GM23338 (cell line): ENCODE measurements around the gene RPS2. TPM values are rescaled to one million over a fixed set of nuclear protein-coding genes. Genes with fewer than 3 reads are reported as not detected.

Experiments
- ATAC-seq: fragments of 200-7000 bp; cut with Tn5 transposase; 3 replicates; pipeline ENCODE4 v1.9.1; 2020
- DNase-seq: peaks from one replicate; pipeline ENCODE4 v3.0.0-alpha.2; 2015; ENCODE audit warnings: low spot score
- H2AFZ ChIP-seq: fragments of 200-600 bp; sonication (generic); 2 replicates; pipeline ENCODE4 v1.8.0; 2016; ENCODE audit warnings: antibody characterized with exemption, mild to moderate bottlenecking, moderate library complexity
- H3F3A ChIP-seq: fragments of 200-600 bp; sonication (generic); replicated peaks from 2 replicates; pipeline ENCODE4 v1.8.0; 2017; ENCODE audit warnings: antibody characterized with exemption, mixed run types, low read depth
- H3K27ac ChIP-seq: fragments of 200-600 bp; sonication (generic); 2 replicates; pipeline ENCODE4 v1.6.1; 2016; ENCODE audit warnings: low read depth
- H3K27me3 ChIP-seq: fragments of 200-600 bp; sonication (generic); 2 replicates; pipeline ENCODE4 v1.8.0; 2016; ENCODE audit warnings: mild to moderate bottlenecking, mixed run types, moderate library complexity; ENCODE audit not compliant: insufficient read depth
- H3K36me3 ChIP-seq: fragments of 200-600 bp; sonication (generic); 2 replicates; pipeline ENCODE4 v1.8.0; 2016; ENCODE audit warnings: mild to moderate bottlenecking; ENCODE audit not compliant: insufficient read depth
- H3K4me1 ChIP-seq: fragments of 200-600 bp; sonication (generic); 2 replicates; pipeline ENCODE4 v1.8.0; 2016; ENCODE audit warnings: mild to moderate bottlenecking, moderate library complexity; ENCODE audit not compliant: insufficient read depth
- H3K4me2 ChIP-seq: fragments of 200-600 bp; sonication (generic); 2 replicates; pipeline ENCODE4 v1.7.1; 2017; ENCODE audit warnings: mixed run types
- H3K4me3 ChIP-seq: fragments of 200-600 bp; sonication (generic); 2 replicates; pipeline ENCODE4 v1.6.1; 2016; ENCODE audit warnings: mixed run types
- H3K79me2 ChIP-seq: fragments of 200-600 bp; sonication (generic); replicated peaks from 2 replicates; pipeline ENCODE4 v1.8.0; 2017; ENCODE audit warnings: mild to moderate bottlenecking; ENCODE audit not compliant: insufficient read depth
- H3K9me2 ChIP-seq: fragments of 200-600 bp; sonication (generic); 2 replicates; pipeline ENCODE4 v1.8.0; 2017; ENCODE audit not compliant: insufficient read depth
- H4K20me1 ChIP-seq: fragments of 200-600 bp; sonication (generic); replicated peaks from 2 replicates; pipeline ENCODE4 v1.8.0; 2017; ENCODE audit warnings: mild to moderate bottlenecking; ENCODE audit not compliant: insufficient read depth
- H3K27ac Mint-ChIP-seq: 2 replicates; pipeline ENCODE4 v1.8.0; 2020; ENCODE audit warnings: inconsistent platforms, mild to moderate bottlenecking, moderate library complexity, mixed read lengths
- H3K27me3 Mint-ChIP-seq: 3 replicates; pipeline ENCODE4 v1.8.0; 2022; ENCODE audit warnings: low read depth, mild to moderate bottlenecking, moderate library complexity, mixed read lengths, inconsistent platforms; ENCODE audit not compliant: insufficient read depth, poor library complexity
- H3K36me3 Mint-ChIP-seq: 3 replicates; pipeline ENCODE4 v1.8.0; 2021; ENCODE audit warnings: low read depth, mild to moderate bottlenecking, inconsistent platforms, moderate library complexity, mixed read lengths
- H3K4me1 Mint-ChIP-seq: 3 replicates; pipeline ENCODE4 v1.8.0; 2020; ENCODE audit warnings: mild to moderate bottlenecking, inconsistent platforms, mixed read lengths
- H3K4me3 Mint-ChIP-seq: 3 replicates; pipeline ENCODE4 v1.8.0; 2021; ENCODE audit warnings: moderate library complexity, mild to moderate bottlenecking, inconsistent platforms, mixed read lengths
- H3K9me3 Mint-ChIP-seq: 3 replicates; pipeline ENCODE4 v1.8.0; 2020; ENCODE audit warnings: moderate library complexity, mild to moderate bottlenecking, inconsistent platforms, mixed read lengths
- CREB1 ChIP-seq: fragments of 250-450 bp; sonication (Bioruptor Pico); IDR thresholded peaks from 2 replicates; pipeline ENCODE4 v1.5.0; 2020; ENCODE audit warnings: low read depth, mild to moderate bottlenecking, moderate library complexity
- EZH2 ChIP-seq: fragments of 200-600 bp; sonication (generic); IDR thresholded peaks from one replicate; pipeline ENCODE4 v1.8.0; 2017; ENCODE audit warnings: antibody characterized with exemption, mild to moderate bottlenecking, low read depth; ENCODE audit not compliant: unreplicated experiment
- EZH2phosphoT487 ChIP-seq: fragments of 200-600 bp; sonication (generic); IDR thresholded peaks from one replicate; pipeline ENCODE4 v1.8.1; 2018; ENCODE audit warnings: antibody characterized with exemption; ENCODE audit not compliant: unreplicated experiment
- JUNB ChIP-seq: IDR thresholded peaks from one replicate; pipeline ENCODE4 v1.6.1; 2016; ENCODE audit warnings: antibody characterized with exemption; ENCODE audit not compliant: unreplicated experiment
- NANOG ChIP-seq: IDR thresholded peaks from 2 replicates; pipeline ENCODE4 v1.6.1; 2016; ENCODE audit warnings: antibody characterized with exemption, borderline replicate concordance
- POLR2AphosphoS5 ChIP-seq: IDR thresholded peaks from 2 replicates; pipeline ENCODE4 v1.6.1; 2016; ENCODE audit warnings: antibody characterized with exemption, low read depth
- STAT1 ChIP-seq: IDR thresholded peaks from one replicate; pipeline ENCODE4 v1.6.1; 2016; ENCODE audit warnings: antibody characterized with exemption; ENCODE audit not compliant: unreplicated experiment
- ZNF114 ChIP-seq: fragments of 250-450 bp; sonication (Bioruptor Pico); IDR thresholded peaks from 2 replicates; pipeline ENCODE4 v1.5.0; 2020; ENCODE audit warnings: mild to moderate bottlenecking, moderate library complexity
- ZNF331 ChIP-seq: fragments of 250-450 bp; sonication (Bioruptor Pico); IDR thresholded peaks from 2 replicates; pipeline ENCODE4 v1.5.0; 2020; ENCODE audit warnings: low read depth, mild to moderate bottlenecking, moderate library complexity
- polyA plus RNA-seq: library from polyadenylated mRNA; unstranded; fragments of >200 nt; fragmentation: Nextera tagmentation; extraction: Ambion mirVana; gene quantifications from 2 replicates; pipeline ENCODE4 v1.2.1, GENCODE V29; 2016
- total RNA-seq: library from RNA; depleted of rRNA; stranded (reverse); fragments of >200 nt; shearing (Covaris generic); gene quantifications from 2 replicates; pipeline ENCODE4 v1.2.3, GENCODE V29; 2014
- TF ChIP-seq, protein P1 (sequence below): fragments of 250-450 bp; sonication (Bioruptor Pico); IDR thresholded peaks from 2 replicates; pipeline ENCODE4 v1.5.0; 2020; ENCODE audit warnings: mild to moderate bottlenecking, moderate library complexity
- TF ChIP-seq, protein P2 (sequence below): IDR thresholded peaks from one replicate; pipeline ENCODE4 v1.6.1; 2018; ENCODE audit warnings: antibody characterized with exemption; ENCODE audit not compliant: unreplicated experiment
- TF ChIP-seq, protein P3 (sequence below), 2 experiments: fragments of 200-600 bp in 1 of 2; sonication (generic) in 1 of 2; conservative IDR thresholded peaks; 2 replicates each; pipeline versions ENCODE4 v1.5.1 to v1.6.1; 2016 to 2017; ENCODE audit warnings: antibody characterized with exemption in 2 of 2, low read depth in 2 of 2, mild to moderate bottlenecking in 2 of 2, moderate library complexity in 1 of 2
- TF ChIP-seq, protein P4 (sequence below): IDR thresholded peaks from 2 replicates; pipeline ENCODE4 v1.6.1; 2016; ENCODE audit warnings: antibody characterized with exemption

Gene RPS2
- total and polyA plus RNA-seq, 2 experiments from 2014 or later, result 3,786 to 3,992 TPM

DNA sequence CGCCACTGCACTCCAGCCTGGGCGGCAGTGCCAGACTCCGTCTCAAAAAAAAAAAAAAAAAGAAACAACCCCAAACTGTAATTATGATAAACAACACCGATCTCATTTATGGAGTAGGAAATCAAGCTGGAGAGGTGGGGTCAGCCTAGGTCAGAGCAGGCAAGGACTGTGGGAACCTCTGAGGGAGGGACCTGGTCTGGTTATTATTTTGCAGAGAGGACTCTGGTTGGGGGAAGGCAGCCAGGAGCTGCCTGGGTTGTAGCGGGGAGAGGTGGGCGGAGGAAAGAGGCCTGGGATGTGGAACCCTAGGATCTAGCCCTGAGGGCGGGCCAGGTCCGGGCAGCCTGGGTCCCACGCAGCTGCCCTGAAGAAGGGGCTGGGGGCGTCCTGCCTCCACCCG, 35.5 kb downstream of the RPS2 start:
- H3K79me2 ChIP-seq, result no peaks in the 10 kb centered on the region
- H3K4me3 ChIP-seq, result peak overlapping the region; percentile 66
- peak overlapping the region; percentile 84 for H3K4me2 ChIP-seq
- H3F3A ChIP-seq, result no peaks in the 10 kb centered on the region
- Mint-ChIP-seq H3K4me1 (peaks cover 11% of the 10 kb centered on the region), H3K27ac (no peak overlapping the region), H3K4me3 (peak overlapping the region; percentile 71), H3K36me3 (no peaks in the 10 kb centered on the region), H3K9me3 (no peaks in the 10 kb centered on the region), H3K27me3 (peaks cover 38% of the 10 kb centered on the region)
- ATAC-seq, result peak; percentile 44
- peak; percentile 55 for DNase-seq
- no peak overlapping the region for H3K27ac ChIP-seq
- H3K27me3 ChIP-seq, result peaks cover 27% of the 10 kb centered on the region
- H4K20me1 ChIP-seq, result no peaks in the 10 kb centered on the region
- TF ChIP-seq CREB1 (CRISPR knock-in tag) (no peak), NANOG (no peak), ZNF331 (CRISPR knock-in tag) (no peak), JUNB (no peak), POLR2AphosphoS5 (no peak), EZH2 (no peak), EZH2phosphoT487 (no peak), STAT1 (no peak), ZNF114 (CRISPR knock-in tag) (no peak)
- TF ChIP-seq, protein P1, sequence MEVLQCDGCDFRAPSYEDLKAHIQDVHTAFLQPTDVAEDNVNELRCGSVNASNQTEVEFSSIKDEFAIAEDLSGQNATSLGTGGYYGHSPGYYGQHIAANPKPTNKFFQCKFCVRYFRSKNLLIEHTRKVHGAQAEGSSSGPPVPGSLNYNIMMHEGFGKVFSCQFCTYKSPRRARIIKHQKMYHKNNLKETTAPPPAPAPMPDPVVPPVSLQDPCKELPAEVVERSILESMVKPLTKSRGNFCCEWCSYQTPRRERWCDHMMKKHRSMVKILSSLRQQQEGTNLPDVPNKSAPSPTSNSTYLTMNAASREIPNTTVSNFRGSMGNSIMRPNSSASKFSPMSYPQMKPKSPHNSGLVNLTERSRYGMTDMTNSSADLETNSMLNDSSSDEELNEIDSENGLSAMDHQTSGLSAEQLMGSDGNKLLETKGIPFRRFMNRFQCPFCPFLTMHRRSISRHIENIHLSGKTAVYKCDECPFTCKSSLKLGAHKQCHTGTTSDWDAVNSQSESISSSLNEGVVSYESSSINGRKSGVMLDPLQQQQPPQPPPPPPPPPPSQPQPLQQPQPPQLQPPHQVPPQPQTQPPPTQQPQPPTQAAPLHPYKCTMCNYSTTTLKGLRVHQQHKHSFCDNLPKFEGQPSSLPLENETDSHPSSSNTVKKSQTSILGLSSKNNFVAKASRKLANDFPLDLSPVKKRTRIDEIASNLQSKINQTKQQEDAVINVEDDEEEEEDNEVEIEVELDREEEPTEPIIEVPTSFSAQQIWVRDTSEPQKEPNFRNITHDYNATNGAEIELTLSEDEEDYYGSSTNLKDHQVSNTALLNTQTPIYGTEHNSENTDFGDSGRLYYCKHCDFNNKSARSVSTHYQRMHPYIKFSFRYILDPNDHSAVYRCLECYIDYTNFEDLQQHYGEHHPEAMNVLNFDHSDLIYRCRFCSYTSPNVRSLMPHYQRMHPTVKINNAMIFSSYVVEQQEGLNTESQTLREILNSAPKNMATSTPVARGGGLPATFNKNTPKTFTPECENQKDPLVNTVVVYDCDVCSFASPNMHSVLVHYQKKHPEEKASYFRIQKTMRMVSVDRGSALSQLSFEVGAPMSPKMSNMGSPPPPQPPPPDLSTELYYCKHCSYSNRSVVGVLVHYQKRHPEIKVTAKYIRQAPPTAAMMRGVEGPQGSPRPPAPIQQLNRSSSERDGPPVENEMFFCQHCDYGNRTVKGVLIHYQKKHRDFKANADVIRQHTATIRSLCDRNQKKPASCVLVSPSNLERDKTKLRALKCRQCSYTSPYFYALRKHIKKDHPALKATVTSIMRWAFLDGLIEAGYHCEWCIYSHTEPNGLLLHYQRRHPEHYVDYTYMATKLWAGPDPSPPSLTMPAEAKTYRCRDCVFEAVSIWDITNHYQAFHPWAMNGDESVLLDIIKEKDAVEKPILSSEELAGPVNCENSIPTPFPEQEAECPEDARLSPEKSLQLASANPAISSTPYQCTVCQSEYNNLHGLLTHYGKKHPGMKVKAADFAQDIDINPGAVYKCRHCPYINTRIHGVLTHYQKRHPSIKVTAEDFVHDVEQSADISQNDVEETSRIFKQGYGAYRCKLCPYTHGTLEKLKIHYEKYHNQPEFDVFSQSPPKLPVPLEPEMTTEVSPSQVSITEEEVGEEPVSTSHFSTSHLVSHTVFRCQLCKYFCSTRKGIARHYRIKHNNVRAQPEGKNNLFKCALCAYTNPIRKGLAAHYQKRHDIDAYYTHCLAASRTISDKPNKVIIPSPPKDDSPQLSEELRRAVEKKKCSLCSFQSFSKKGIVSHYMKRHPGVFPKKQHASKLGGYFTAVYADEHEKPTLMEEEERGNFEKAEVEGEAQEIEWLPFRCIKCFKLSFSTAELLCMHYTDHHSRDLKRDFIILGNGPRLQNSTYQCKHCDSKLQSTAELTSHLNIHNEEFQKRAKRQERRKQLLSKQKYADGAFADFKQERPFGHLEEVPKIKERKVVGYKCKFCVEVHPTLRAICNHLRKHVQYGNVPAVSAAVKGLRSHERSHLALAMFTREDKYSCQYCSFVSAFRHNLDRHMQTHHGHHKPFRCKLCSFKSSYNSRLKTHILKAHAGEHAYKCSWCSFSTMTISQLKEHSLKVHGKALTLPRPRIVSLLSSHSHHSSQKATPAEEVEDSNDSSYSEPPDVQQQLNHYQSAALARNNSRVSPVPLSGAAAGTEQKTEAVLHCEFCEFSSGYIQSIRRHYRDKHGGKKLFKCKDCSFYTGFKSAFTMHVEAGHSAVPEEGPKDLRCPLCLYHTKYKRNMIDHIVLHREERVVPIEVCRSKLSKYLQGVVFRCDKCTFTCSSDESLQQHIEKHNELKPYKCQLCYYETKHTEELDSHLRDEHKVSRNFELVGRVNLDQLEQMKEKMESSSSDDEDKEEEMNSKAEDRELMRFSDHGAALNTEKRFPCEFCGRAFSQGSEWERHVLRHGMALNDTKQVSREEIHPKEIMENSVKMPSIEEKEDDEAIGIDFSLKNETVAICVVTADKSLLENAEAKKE (CRISPR knock-in tag), result no peak
- TF ChIP-seq, protein P2, sequence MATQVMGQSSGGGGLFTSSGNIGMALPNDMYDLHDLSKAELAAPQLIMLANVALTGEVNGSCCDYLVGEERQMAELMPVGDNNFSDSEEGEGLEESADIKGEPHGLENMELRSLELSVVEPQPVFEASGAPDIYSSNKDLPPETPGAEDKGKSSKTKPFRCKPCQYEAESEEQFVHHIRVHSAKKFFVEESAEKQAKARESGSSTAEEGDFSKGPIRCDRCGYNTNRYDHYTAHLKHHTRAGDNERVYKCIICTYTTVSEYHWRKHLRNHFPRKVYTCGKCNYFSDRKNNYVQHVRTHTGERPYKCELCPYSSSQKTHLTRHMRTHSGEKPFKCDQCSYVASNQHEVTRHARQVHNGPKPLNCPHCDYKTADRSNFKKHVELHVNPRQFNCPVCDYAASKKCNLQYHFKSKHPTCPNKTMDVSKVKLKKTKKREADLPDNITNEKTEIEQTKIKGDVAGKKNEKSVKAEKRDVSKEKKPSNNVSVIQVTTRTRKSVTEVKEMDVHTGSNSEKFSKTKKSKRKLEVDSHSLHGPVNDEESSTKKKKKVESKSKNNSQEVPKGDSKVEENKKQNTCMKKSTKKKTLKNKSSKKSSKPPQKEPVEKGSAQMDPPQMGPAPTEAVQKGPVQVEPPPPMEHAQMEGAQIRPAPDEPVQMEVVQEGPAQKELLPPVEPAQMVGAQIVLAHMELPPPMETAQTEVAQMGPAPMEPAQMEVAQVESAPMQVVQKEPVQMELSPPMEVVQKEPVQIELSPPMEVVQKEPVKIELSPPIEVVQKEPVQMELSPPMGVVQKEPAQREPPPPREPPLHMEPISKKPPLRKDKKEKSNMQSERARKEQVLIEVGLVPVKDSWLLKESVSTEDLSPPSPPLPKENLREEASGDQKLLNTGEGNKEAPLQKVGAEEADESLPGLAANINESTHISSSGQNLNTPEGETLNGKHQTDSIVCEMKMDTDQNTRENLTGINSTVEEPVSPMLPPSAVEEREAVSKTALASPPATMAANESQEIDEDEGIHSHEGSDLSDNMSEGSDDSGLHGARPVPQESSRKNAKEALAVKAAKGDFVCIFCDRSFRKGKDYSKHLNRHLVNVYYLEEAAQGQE, result no peak
- TF ChIP-seq, protein P3, sequence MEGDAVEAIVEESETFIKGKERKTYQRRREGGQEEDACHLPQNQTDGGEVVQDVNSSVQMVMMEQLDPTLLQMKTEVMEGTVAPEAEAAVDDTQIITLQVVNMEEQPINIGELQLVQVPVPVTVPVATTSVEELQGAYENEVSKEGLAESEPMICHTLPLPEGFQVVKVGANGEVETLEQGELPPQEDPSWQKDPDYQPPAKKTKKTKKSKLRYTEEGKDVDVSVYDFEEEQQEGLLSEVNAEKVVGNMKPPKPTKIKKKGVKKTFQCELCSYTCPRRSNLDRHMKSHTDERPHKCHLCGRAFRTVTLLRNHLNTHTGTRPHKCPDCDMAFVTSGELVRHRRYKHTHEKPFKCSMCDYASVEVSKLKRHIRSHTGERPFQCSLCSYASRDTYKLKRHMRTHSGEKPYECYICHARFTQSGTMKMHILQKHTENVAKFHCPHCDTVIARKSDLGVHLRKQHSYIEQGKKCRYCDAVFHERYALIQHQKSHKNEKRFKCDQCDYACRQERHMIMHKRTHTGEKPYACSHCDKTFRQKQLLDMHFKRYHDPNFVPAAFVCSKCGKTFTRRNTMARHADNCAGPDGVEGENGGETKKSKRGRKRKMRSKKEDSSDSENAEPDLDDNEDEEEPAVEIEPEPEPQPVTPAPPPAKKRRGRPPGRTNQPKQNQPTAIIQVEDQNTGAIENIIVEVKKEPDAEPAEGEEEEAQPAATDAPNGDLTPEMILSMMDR (conservative IDR thresholded peaks at IDR 0.05; ENCODE audit: low read depth in 2 of 2), result no peak
- TF ChIP-seq, protein P4, sequence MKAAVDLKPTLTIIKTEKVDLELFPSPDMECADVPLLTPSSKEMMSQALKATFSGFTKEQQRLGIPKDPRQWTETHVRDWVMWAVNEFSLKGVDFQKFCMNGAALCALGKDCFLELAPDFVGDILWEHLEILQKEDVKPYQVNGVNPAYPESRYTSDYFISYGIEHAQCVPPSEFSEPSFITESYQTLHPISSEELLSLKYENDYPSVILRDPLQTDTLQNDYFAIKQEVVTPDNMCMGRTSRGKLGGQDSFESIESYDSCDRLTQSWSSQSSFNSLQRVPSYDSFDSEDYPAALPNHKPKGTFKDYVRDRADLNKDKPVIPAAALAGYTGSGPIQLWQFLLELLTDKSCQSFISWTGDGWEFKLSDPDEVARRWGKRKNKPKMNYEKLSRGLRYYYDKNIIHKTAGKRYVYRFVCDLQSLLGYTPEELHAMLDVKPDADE, result no peak
- H2AFZ ChIP-seq, result peak overlapping the region; percentile 85
- no peaks in the 10 kb centered on the region for H3K9me2 ChIP-seq
- H3K4me1 ChIP-seq, result peaks cover 2% of the 10 kb centered on the region; the same call in 1 of the 2 replicates
- no peaks in the 10 kb centered on the region for H3K36me3 ChIP-seq
